Testis (tissue), 2 donors: ENCODE measurements around the gene GNA12.

ENCODE experiments used
- CTCF ChIP-seq, 3 experiments: fragments of 450-650 bp in 2 of 3; fragments of 200-600 bp in 1 of 3; sonication (generic) in 1 of 3; IDR thresholded peaks; one replicate each; pipeline ENCODE4 v1.5.1; 2016 to 2019; ENCODE audit warnings: antibody characterized with exemption in 3 of 3, mild to moderate bottlenecking in 2 of 3, moderate library complexity in 1 of 3
- POLR2A ChIP-seq: fragments of 450-650 bp; IDR thresholded peaks from one replicate; pipeline ENCODE4 v1.6.1; 2017; ENCODE audit warnings: antibody characterized with exemption, mild to moderate bottlenecking, moderate library complexity

DNA sequence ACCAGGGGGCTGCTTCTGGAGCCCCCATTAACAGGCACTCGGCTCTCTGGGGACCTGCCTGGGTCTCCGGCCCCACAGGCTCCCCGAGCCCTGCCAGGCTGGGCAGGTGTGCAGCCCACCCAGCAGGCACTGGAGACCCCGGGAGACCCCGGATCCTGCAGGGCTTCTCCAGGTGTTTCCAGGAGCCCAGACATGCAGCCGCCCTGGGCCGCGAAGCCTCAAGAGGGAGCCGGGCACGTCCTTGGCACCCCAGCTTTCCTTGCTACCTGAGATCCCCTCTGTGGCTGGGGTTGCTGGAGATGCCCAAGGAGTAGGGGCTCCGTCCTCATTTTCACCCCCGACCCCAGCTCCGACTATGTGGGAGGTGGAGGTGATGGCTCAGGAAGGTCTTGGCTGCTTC lies 163.9 kb downstream of the GNA12 start:
- TF ChIP-seq POLR2A (no peak), CTCF (IDR thresholded peaks at IDR 0.05) (no peak)
